ENCODE data around the gene MARCOL.
"Not testable (repeated sequence)": the region's sequence is repeated elsewhere in the genome, so short reads cannot be mapped to it uniquely, and the experiment has no call there.

Gene MARCOL

DNA sequence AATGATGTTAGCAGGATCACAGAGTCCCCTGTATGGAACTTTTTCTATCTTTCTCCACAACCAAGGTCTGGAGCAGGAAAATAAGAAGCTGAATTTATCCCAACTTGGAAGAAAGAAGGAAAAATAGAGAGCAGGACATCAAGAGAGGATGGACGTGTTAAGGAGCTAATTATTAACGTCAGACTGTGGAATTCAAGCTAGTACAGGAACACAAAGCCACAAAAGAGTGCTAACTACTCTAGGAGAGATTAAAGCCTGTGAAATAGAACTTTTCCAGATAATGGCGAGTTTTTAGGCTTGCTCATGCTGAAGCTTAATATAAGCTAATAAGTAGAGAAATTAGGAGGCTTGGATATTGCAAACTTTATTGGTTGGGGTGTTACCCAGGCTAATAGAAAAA is 29.6 kb downstream of the MARCOL start:
- no peak for DNase-seq (ENCODE audit: low spot score)

DNA sequence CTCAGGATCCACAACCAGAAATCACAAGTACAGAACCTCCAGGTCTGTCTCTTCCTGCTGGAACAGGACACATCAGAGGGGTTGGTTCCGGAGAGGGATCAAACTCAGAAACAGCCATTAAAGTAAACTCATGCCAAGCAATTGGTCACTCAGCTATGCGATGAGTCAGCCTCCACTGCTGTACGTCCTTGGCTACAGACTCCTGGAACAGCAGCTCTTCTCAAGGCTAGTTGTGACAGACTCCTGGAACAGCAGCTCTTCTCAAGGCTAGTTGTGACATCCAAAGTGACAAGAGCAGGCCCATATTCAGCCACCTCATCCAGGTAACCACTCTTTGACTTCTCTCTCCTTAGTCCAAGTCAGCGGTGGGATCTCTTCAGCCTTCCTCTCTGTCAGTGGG is 30.2 kb downstream of the MARCOL start, which contains the start of gene SPINK13:
SPINK13 (plus strand) TSS at position 229 of the 400 bp plus-strand sequence. CDS start 1,279 bp downstream, outside the sequence.
- DNase-seq (ENCODE audit: low spot score) = no peak

DNA sequence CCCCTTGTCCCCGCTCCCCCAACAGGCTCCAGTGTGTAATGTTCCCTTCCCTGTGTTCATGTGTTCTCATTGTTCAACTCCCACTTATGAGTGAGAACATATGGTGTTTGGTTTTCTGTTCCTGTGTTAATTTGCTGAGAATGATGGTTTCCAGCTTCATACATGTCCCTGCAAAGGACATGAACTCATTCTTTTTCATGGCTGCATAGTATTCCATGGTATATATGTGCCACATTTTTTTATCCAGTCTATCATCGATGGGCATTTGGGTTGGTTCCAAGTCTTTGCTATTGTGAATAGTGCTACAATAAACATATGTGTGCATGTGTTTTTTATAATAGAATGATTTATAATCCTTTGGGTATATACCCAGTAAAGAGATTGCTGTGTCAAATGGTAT is 36.8 kb downstream of the MARCOL start:
- not testable (repeated sequence) for DNase-seq (ENCODE audit: low spot score)

DNA sequence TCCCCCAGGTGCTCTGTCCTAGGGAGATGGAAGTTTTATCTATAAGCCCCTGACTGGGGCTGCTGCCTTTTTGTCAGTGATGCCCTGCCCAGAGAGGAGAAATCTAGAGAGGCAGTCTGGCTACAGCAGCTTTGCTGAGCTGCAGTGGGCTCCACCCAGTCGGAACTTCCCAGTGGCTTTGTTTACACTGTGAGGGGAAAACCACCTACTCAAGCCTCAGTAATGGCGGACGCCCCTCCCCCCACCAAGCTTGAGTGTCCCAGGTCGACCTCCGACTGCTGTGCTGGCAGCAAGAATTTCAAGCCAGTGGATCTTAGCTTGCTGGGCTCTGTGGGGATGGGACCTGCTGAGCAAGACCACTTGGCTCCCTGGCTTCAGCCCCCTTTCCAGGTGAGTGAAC is 42.6 kb downstream of the MARCOL start:
- DNase-seq (ENCODE audit: low spot score) = not testable (repeated sequence)

DNA sequence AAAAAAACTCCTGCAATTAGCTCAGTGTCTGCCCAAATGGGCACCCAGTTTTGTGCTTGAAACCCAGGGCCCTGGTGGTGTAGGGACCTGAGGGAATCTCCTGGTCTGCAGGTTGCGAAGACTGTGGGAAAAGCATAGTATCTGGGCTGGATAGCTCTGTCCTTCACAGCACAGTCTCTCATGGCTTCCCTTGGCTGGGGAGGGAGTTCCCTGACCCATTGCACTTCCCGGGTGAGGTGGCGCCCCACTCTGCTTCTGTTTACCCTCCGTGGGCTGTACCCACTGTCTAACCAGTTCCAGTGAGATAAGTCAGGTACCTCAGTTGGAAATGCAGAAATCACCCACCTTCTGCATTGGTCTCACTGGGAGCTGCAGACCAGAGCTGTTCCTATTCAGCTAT is 43.0 kb downstream of the MARCOL start:
- DNase-seq (ENCODE audit: low spot score) = not testable (repeated sequence)

DNA sequence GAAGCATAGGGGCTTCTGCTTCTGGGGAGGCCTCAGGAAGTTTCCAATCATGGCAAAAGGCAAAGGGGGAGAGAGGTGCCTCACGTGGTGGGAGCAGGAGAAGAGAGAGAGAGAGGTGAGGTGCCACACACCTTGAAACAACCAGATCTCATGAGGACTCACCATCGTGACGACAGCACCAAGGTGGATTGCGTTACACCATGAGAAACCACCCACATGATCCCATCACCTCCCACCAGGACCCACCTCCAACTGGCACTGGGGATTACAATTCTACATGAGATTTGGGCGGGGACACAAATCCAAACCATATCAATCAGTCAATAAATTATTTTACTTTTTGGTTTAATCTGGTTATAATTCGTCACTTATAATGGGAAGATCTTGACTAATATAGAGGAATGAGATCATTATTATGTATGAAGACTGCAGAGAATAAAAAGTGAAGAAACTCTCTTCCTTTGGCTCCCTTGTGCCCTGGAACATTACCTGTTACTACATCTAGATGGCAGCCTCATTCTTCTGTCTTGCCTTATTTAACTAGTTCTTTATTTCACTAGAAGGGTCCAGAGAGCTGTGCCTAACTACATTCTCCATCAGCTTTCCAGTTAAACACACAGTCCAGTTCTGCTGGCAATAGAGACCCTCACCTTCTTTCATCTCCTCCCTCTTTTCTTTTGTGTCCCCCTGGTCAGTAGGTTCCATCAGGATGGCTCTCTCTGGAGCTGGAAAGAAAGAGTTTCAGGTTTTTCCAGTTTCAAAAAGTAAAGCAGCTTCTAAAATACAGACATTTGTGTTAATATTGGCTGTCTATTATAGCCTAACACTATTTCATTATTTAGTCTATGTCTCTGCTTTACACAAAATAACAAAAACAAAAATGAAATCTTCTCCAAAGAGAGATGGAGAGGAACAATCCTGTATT is 52.2 kb downstream of the MARCOL start:
- DNase-seq (ENCODE audit: low spot score) = peak; percentile 12

All from hematopoietic multipotent progenitor cell treated with erythropoietin and hydrocortisone succinate and interleukin-3 and kit ligand, for 15 days (in vitro differentiated cells).